Endothelial cell of umbilical vein (primary cell): ENCODE measurements around the gene GFPT1. TPM values are rescaled to one million over a fixed set of nuclear protein-coding genes. Genes with fewer than 3 reads are reported as not detected.

Source experiments
- BruUV-seq: library from RNA; stranded (reverse); fragments of 400-500 nt; replicated peaks from 2 replicates; lab custom pipeline; 2021; lab: Mats Ljungman, UMichigan
- CTCF ChIA-PET: fragments of 300-600, 350-600 bp; sonication (Branson Sonifier 250); formaldehyde crosslinking; loops from one replicate; lab custom pipeline; 2021; ENCODE audit warnings: antibody characterized with exemption, inconsistent platforms; lab: Charles Lee
- POLR2A ChIA-PET: fragments of 300-600, 350-600 bp; sonication (Branson Sonifier 250); formaldehyde crosslinking; loops from one replicate; lab custom pipeline; 2021; ENCODE audit warnings: antibody characterized with exemption, inconsistent platforms; lab: Charles Lee
- DNase-seq: peaks from one replicate; pipeline ENCODE4 v3.0.0-alpha.2; 2011; ENCODE audit warnings: low read depth, low spot score
- FAIRE-seq: peaks from 2 replicates; lab custom pipeline; 2011; peaks lifted over from hg19 to GRCh38; lab: Jason Lieb, UNC
- H2AFZ ChIP-seq: 2 replicates; pipeline ENCODE4 v1.6.0; 2012; ENCODE audit warnings: low read depth, low read length, control low read depth, inconsistent platforms
- H3K27ac ChIP-seq: 2 replicates; pipeline ENCODE4 v1.5.1; 2011; ENCODE audit warnings: low read depth, mild to moderate bottlenecking, control low read depth, low read length, moderate library complexity; ENCODE audit not compliant: insufficient read depth
- H3K27me3 ChIP-seq, 2 experiments: 2 replicates each; pipeline versions ENCODE4 v1.6.0 to v1.6.1; 2011; ENCODE audit warnings: low read length in 2 of 2, mixed read lengths in 1 of 2; ENCODE audit not compliant: control insufficient read depth in 2 of 2, insufficient read depth in 2 of 2
- H3K36me3 ChIP-seq, 2 experiments: 2 replicates in 1 of 2; 3 replicates in 1 of 2; pipeline ENCODE4 v1.5.1; 2011; ENCODE audit warnings: low read length in 2 of 2, mild to moderate bottlenecking in 1 of 2, moderate library complexity in 1 of 2; ENCODE audit not compliant: control insufficient read depth in 2 of 2, insufficient read depth in 2 of 2; ENCODE audit errors: extremely low read depth in 1 of 2
- H3K4me1 ChIP-seq: 3 replicates; pipeline ENCODE4 v1.5.1; 2011; ENCODE audit warnings: mild to moderate bottlenecking, low read length; ENCODE audit not compliant: control insufficient read depth, insufficient read depth; ENCODE audit errors: extremely low read depth
- H3K4me2 ChIP-seq: 2 replicates; pipeline ENCODE4 v1.6.1; 2011; ENCODE audit warnings: low read length, control low read depth, mixed read lengths; ENCODE audit not compliant: insufficient read depth
- H3K4me3 ChIP-seq, 3 experiments: fragments of 200-600 bp in 1 of 3; sonication (generic), shearing (Covaris generic) in 1 of 3; replicated peaks in 1 of 3; 2 replicates each; pipeline ENCODE4 v1.5.1; 2011 to 2016; ENCODE audit warnings: control low read depth in 3 of 3, low read length in 3 of 3, mild to moderate bottlenecking in 2 of 3, inconsistent platforms in 1 of 3, low read depth in 1 of 3, moderate library complexity in 1 of 3; ENCODE audit not compliant: insufficient read depth in 1 of 3
- H3K79me2 ChIP-seq: 2 replicates; pipeline ENCODE4 v1.6.0; 2012; ENCODE audit warnings: low read length, inconsistent platforms; ENCODE audit not compliant: control insufficient read depth, insufficient read depth
- H3K9ac ChIP-seq: replicated peaks from 2 replicates; pipeline ENCODE3; 2011; ENCODE audit warnings: low read length, control low read depth; ENCODE audit not compliant: insufficient read depth; ENCODE audit errors: extremely low read depth
- H3K9me1 ChIP-seq: replicated peaks from 3 replicates; pipeline ENCODE4 v1.6.0; 2011; ENCODE audit warnings: mild to moderate bottlenecking, low read length; ENCODE audit not compliant: control insufficient read depth, insufficient read depth; ENCODE audit errors: extremely low read depth
- H3K9me3 ChIP-seq: replicated peaks from 2 replicates; pipeline ENCODE4 v1.5.1; 2012; ENCODE audit warnings: low read length, inconsistent platforms; ENCODE audit not compliant: control insufficient read depth, insufficient read depth
- H4K20me1 ChIP-seq: replicated peaks from 2 replicates; pipeline ENCODE3; 2011; ENCODE audit warnings: mild to moderate bottlenecking, low read length; ENCODE audit not compliant: control insufficient read depth, insufficient read depth; ENCODE audit errors: extremely low read depth
- CTCF ChIP-seq, 2 donors: IDR thresholded peaks; 1 replicate in 1 of 2; 2 replicates in 1 of 2; pipeline ENCODE4 v1.5.1; 2011; ENCODE audit warnings: low read length in 2 of 2, mild to moderate bottlenecking in 2 of 2, moderate library complexity in 2 of 2, control low read depth in 1 of 2, inconsistent platforms in 1 of 2, low read depth in 1 of 2; ENCODE audit not compliant: insufficient read depth in 1 of 2; ENCODE audit errors: extremely low read depth in 1 of 2
- FOS ChIP-seq: IDR thresholded peaks from 2 replicates; pipeline ENCODE4 v1.6.1; 2011; ENCODE audit warnings: mild to moderate bottlenecking, low read length, moderate library complexity, borderline replicate concordance; ENCODE audit not compliant: insufficient read depth
- GATA2 ChIP-seq: IDR thresholded peaks from 2 replicates; pipeline ENCODE4 v1.7.0; 2011; ENCODE audit warnings: low read depth, mild to moderate bottlenecking, moderate library complexity, mixed read lengths, low read length; ENCODE audit not compliant: insufficient read length, insufficient read depth
- JUN ChIP-seq: IDR thresholded peaks from 2 replicates; pipeline ENCODE4 v1.6.1; 2011; ENCODE audit warnings: borderline replicate concordance, low read depth; ENCODE audit not compliant: insufficient read length, insufficient read depth
- MAX ChIP-seq: IDR thresholded peaks from 2 replicates; pipeline ENCODE4 v1.6.1; 2011; ENCODE audit not compliant: insufficient read depth, insufficient read length
- MYC ChIP-seq: IDR thresholded peaks from one replicate; pipeline ENCODE4 v1.6.1; 2011; ENCODE audit warnings: mild to moderate bottlenecking, low read depth, low read length
- POLR2A ChIP-seq: IDR thresholded peaks from 2 replicates; pipeline ENCODE4 v1.6.1; 2012; ENCODE audit warnings: low read depth, mild to moderate bottlenecking, control low read depth, low read length
- POLR2AphosphoS5 ChIP-seq: IDR thresholded peaks from 2 replicates; pipeline ENCODE4 v1.6.1; 2012; ENCODE audit warnings: low read depth, mild to moderate bottlenecking, control low read depth, low read length, moderate library complexity; ENCODE audit not compliant: insufficient read depth
- dilution Hi-C: fragments of 300-500 bp; cut with MboI; formaldehyde crosslinking; loops from one replicate; pipeline ENCODE4 v1.15.0; 2019; ENCODE audit warnings: low sequenced_read_pairs; ENCODE audit not compliant: extremely low pct_ligation_motif_present
- intact Hi-C: fragments of 100-400 bp; cut with micrococcal nuclease; formaldehyde crosslinking; loops from one replicate; pipeline ENCODE4 v1.10.0; 2022
- polyA plus RNA-seq, 4 experiments: library from polyadenylated mRNA; depleted of rRNA in 3 of 4; stranded (reverse) in 3 of 4; unstranded in 1 of 4; fragments of >200 nt; gene quantifications; 2 replicates each; pipeline versions ENCODE4 v1.2.1 to v1.2.3, GENCODE V29; 2011 to 2012; ENCODE audit warnings: missing spikeins in 1 of 4
- total RNA-seq: library from RNA; stranded (reverse); gene quantifications from 2 replicates; pipeline ENCODE4 v1.2.3, GENCODE V29; 2021

Gene GFPT1
- total and polyA plus RNA-seq, 2 donors (not counting 3 experiments of a cell fraction or from before 2014, with no cell fraction given) = 8.8 to 38.7 TPM

GRCh38 chr2:69436596-69436937 is 49.5 kb upstream of the GFPT1 start:
- Histone ChIP-seq H3K79me2 (peaks cover 17% of the 10 kb centered on the region), H3K9ac (peak overlapping the region; percentile 85), H3K4me1 (peaks cover 9% of the 10 kb centered on the region), H3K27me3 (no peaks in the 10 kb centered on the region), H3K36me3 (no peaks in the 10 kb centered on the region), H4K20me1 (no peaks in the 10 kb centered on the region), H3K4me2 (peak overlapping the region; percentile 93), H3K27ac (peak overlapping the region; percentile 57), H3K9me3 (no peaks in the 10 kb centered on the region), H3K4me3 (peak overlapping the region; percentile 74 to 92 (median 78)), H2AFZ (peak overlapping the region; percentile 84), H3K9me1 (no peaks in the 10 kb centered on the region)
- FAIRE-seq (no peak), DNase-seq (no peak)
- dilution Hi-C loops = no loop called here
- ChIA-PET POLR2A (interaction anchor here (1.2 kb wide), 1 partner anchor 8 kb away, joined by 3 read pairs; no protein-coding TSS in a partner anchor), CTCF (interaction anchor here (1.1 to 1.4 kb wide), 8 partner anchors 19 to 410 kb away, joined by 3 to 5 read pairs (median 3); no protein-coding TSS in a partner anchor)
- intact Hi-C loops = loop anchor here (2.0 to 5.0 kb wide), 2 partner anchors 50 to 381 kb away; partner anchors contain the start of gene GFPT1
- BruUV-seq = no TSS peak
- no peak for TF ChIP-seq MYC
- no peak for TF ChIP-seq GATA2
- no peak for TF ChIP-seq JUN
- no peak for TF ChIP-seq POLR2AphosphoS5
- no peak for TF ChIP-seq FOS
- no peak for TF ChIP-seq CTCF (IDR thresholded peaks at IDR 0.05; ENCODE audit: extremely low read depth in 1 of 2, insufficient read depth in 1 of 2, low read depth in 1 of 2, low read length in 2 of 2)
- TF ChIP-seq MAX = no peak
- no peak for TF ChIP-seq POLR2A
